ENCODE data around the gene ZC2HC1B. TPM values are rescaled to one million over a fixed set of nuclear protein-coding genes. Genes with fewer than 3 reads are reported as not detected.

ZC2HC1B gene
- total RNA-seq, 1 donor from 2014 or later, result not detected

GRCh38 chr6:143970456-143971218, 106.4 kb downstream of the ZC2HC1B start:
- DNase-seq, result no peak
- peak; percentile 75 for ATAC-seq (ENCODE audit: poor library complexity)
- intact Hi-C loops (cut with DNase I), result no loop called here

GRCh38 chr6:143971482-143972205, 107.4 kb downstream of the ZC2HC1B start:
- ATAC-seq (ENCODE audit: poor library complexity) (peak; percentile 62), DNase-seq (no peak)
- intact Hi-C loops (cut with DNase I), result no loop called here

GRCh38 chr6:143973097-143973966, 109.1 kb downstream of the ZC2HC1B start:
- DNase-seq (no peak), ATAC-seq (ENCODE audit: poor library complexity) (no peak)
- intact Hi-C loops (cut with DNase I), result no loop called here

- ATAC-seq (ENCODE audit: poor library complexity), result no peak
- DNase-seq, result no peak
- intact Hi-C loops (cut with DNase I), result no loop called here
Observed at GRCh38 chr6:143974089-143974488, 109.8 kb downstream of the ZC2HC1B start.

DNA sequence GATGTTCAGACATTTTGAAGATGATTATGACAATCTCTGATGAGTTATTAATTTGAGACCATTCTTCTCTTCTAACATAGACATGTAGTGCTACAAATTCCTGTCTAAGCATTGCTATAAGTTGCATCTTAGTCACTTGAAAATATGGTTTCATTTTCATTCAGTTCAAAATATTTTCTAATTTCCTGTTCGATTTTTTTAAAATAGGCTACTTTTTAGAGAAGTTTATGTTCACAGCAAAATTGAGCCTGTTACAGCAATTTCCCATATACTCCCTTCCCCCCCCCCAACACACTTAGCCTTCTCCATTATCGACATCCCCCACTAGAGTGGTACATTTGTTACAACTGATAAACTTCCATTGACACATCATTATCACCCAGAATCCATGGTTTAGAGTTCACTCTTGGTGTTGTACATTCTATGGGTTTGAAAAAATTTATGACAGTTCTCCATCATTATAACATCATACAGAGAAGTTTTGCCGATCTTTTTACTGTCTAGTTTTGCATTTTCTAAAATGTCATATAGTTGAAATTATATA, 112.6 kb downstream of the ZC2HC1B start:
- intact Hi-C loops (cut with DNase I), result no loop called here
- no peak for DNase-seq
- no peak for ATAC-seq (ENCODE audit: poor library complexity)

GRCh38 chr6:143980921-143981320, 116.6 kb downstream of the ZC2HC1B start:
- ATAC-seq (ENCODE audit: poor library complexity), result no peak
- DNase-seq, result no peak
- intact Hi-C loops (cut with DNase I), result no loop called here

DNA sequence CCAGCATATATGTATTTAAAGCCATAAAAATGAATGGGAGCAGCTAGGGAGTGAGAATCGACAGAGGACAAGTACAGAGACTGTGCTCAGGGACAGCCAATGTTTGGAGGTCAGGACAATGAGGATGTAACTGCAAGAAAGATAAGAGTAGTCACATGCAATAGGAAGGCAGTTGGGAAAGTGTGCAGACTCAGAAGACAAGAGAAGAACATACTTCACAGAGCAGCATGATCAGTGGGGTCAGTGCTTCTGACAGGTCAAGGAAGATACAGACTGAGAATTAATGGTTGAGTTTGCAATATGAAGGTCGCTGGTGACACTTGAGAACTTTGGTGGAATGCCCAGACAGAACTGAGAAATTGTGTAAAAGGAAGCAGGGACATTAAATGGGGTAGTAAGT, 118.7 kb downstream of the ZC2HC1B start:
- intact Hi-C loops (cut with DNase I), result no loop called here
- DNase-seq (no peak), ATAC-seq (ENCODE audit: poor library complexity) (no peak)

DNA sequence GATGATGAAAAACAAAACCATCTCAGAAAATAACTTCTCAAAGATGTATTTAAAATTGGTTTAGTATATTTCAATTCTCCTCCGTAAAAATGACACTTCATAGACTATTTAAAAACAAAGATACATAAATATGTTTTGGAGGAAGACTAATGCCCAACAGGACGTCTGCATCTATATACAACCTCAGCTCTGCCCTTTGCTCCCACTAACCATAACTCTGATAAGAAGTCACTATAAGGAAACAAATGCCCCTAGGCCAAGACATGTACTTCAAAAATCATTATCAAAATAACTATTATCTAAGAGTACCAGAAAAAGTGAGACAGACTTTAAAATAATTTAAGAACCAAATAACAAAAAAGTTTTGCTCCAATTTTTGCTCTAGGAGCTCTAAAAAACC, 120.4 kb downstream of the ZC2HC1B start:
- no peak for ATAC-seq (ENCODE audit: poor library complexity)
- intact Hi-C loops (cut with DNase I), result no loop called here
- no peak for DNase-seq

GRCh38 chr6:143986463-143987065, 122.3 kb downstream of the ZC2HC1B start:
- intact Hi-C loops (cut with DNase I), result no loop called here
- ATAC-seq (ENCODE audit: poor library complexity) (no peak), DNase-seq (no peak)

Other genes starting within 250 kb of the ZC2HC1B start
- 70.0 TPM for gene PHACTR2, start 186.5 kb upstream of the ZC2HC1B start, total RNA-seq
- 12.2 TPM for gene LTV1, start 21.1 kb upstream of the ZC2HC1B start, total RNA-seq
- gene PLAGL1, start 143.8 kb downstream of the ZC2HC1B start, total RNA-seq, result 10.8 TPM
- 112 TPM for gene SF3B5, start 231.1 kb downstream of the ZC2HC1B start, total RNA-seq